ENCODE measurements around the gene CCDC171.

CCDC171 gene

DNA sequence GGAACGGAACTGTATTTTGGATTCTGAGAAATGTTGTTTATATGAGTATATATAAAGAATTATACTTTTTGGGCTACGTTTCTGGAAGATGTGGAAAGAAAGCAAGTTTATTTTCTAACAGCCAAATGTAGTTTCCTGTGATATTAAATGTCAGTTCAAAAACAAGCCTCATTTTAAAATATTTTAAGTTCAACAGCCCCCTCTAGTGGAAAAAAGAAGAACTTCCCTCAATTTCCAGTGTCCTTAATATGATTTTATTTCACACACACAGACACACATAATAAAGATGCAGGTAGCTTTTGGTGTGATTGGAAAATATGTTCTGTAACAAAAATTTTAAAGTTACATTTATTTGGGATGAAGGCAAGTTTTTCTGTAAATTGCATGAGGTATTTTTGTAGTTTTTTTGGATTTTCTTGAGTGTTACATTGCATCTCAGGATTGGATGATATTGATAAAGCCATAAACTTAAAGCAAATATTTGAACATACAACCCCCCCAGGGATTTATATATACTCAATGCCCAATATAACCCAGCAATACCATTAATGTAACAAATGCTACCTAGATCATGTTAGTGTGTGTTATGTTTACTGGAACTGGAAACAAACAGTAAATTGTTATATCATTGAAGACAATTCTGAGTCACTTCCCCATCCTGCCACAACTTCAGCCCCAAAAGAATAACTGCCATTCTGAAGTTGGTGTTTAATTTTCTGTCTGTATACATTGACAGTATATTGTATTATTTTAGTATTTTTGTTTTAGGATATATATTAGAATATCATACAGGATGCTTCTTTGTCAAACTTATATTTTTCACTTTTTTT is 54.0 kb downstream of the CCDC171 start:
- no peak for DNase-seq (ENCODE audit: extremely low read depth, low read depth)

DNA sequence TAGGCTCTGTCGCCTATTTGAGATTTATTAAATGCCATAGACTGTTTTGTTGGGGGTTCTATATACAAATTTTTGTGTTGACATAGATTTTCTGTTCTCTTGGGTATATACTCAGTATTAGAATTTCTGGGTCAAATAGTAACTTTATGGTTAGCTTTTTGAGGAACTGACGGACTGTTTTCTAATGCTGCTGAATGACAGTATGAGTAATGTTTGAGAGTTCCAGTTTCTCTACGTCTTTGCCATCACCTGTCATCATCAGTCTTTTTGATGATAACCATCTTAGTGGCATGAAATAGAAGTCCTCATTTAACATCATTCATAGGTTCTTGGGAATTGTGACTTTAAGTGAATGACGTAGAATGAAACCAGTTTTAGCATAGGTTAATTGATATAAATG is 60.1 kb downstream of the CCDC171 start:
- DNase-seq (ENCODE audit: extremely low read depth, low read depth), result no peak
- TF ChIP-seq, protein P1, sequence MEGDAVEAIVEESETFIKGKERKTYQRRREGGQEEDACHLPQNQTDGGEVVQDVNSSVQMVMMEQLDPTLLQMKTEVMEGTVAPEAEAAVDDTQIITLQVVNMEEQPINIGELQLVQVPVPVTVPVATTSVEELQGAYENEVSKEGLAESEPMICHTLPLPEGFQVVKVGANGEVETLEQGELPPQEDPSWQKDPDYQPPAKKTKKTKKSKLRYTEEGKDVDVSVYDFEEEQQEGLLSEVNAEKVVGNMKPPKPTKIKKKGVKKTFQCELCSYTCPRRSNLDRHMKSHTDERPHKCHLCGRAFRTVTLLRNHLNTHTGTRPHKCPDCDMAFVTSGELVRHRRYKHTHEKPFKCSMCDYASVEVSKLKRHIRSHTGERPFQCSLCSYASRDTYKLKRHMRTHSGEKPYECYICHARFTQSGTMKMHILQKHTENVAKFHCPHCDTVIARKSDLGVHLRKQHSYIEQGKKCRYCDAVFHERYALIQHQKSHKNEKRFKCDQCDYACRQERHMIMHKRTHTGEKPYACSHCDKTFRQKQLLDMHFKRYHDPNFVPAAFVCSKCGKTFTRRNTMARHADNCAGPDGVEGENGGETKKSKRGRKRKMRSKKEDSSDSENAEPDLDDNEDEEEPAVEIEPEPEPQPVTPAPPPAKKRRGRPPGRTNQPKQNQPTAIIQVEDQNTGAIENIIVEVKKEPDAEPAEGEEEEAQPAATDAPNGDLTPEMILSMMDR (IDR thresholded peaks at IDR 0.05; ENCODE audit: low read depth, low read length), result no peak

More for the DNA sequence above, 54.0 kb downstream of the CCDC171 start:
- TF ChIP-seq, protein P1 (IDR thresholded peaks at IDR 0.05; ENCODE audit: low read depth, low read length), result peak; percentile 43

DNA sequence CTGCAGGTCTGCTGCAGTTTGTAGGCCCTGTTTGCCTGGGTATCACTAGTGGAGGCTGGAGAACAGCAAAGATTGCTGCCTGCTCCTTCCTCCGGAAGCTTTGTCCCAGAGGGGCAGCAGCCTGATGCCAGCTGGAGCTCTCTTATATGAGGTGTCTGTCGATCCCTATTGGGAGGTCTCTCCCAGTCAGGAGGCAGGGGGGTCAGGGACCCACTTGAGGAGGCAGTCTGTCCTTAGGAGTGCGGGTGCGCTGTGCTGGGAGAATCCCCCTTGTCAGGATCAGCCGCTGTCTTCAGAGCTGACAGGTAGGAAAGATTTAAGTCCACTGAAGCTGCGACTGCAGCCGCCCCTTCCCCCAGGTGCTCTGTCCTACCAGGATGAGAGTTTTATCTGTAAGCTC is 64.9 kb downstream of the CCDC171 start:
- no peak for DNase-seq (ENCODE audit: extremely low read depth, low read depth)
- TF ChIP-seq, protein P1 (IDR thresholded peaks at IDR 0.05; ENCODE audit: low read depth, low read length), result no peak

DNA sequence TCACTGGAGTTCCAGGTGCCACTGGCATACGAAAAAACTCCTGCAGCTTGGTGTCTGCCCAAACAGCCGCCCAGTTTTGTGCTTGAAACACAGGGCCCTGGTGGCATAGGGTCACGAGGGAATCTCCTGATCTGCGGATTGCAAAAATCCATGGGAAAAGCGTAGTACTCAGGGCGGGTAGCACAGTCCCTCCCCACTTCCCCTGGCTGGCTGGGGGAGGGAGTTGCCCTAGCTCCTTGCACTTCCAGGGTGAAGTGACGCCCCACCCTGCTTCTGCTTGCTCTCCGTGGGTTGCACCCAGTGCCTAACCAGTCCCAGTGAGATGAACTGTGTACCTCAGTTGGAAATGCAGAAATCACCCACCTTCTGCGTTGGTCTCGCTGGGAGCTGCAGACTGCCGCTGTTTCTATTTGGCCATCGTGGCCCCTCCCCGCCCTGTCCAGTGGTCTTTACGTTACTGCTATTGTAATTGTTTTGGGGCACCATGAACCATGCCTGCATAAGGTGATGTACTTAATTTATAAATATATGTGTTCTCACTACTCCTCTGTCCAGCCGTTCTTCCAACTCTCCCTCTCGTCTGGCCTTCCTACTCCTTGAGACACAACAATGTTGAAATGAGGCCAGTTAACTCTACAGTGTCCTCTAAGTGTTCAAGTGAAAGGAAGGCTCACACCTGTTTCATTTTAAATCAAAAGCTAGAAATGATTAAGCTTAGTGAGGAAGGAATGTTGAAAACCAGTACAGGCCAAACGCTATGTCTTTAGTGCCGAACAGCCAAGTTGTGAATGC is 65.9 kb downstream of the CCDC171 start:
- TF ChIP-seq, protein P1 (IDR thresholded peaks at IDR 0.05; ENCODE audit: low read depth, low read length), result no peak

DNA sequence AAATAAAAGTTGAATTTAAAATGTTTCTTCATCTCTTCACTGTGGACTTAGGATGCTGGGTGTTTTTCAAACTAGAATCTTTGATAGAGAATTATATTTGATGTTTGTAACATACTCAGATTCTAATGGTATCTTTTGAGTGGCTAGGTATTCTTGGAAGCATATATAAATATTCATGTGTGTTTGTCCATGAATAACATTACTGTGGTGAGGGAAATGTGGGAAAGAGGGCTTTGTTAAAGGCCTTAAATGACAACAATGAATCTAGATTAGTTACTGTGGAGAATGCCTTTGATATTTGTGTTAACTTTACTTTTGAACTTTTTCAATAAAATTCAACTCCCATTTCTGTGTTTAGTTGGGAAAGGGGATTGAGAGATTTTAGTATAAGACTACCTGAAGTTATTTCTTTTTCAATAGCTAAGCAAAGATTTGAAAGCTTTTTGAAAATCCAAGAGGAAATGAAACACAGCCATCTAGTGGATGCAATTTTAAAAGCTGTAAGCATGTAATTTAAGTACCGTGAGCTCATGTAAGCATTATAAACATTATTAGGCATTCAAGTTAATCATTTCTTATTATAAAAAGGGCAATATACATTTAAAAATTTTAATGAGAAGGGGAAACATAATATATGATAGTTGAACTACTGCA is 69.6 kb downstream of the CCDC171 start:
- DNase-seq (ENCODE audit: extremely low read depth, low read depth), result no peak
- TF ChIP-seq, protein P1 (IDR thresholded peaks at IDR 0.05; ENCODE audit: low read depth, low read length), result peak; percentile 46

More for the DNA sequence above, 65.9 kb downstream of the CCDC171 start:
- DNase-seq (ENCODE audit: extremely low read depth, low read depth), result no peak

DNA sequence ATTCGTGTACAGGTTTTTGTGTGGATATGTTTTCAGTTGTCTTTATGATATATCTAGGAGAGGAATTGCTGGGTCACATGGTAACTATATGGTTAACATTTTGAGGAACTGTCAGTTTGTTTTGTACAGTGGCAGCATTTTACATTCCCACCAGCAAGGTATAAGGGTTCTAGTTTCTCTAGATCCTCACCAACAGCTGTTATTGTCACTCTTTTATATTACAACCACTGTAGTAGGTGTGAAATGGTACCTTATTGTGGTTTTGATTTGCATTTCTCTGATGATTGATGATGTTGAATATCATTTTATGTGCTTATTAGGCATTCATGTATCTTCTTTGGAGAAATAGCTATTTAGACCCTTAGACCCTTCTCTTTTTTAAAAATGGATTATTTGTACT is 82.9 kb downstream of the CCDC171 start:
- TF ChIP-seq, protein P1 (IDR thresholded peaks at IDR 0.05; ENCODE audit: low read depth, low read length), result no peak
- no peak for DNase-seq (ENCODE audit: extremely low read depth, low read depth)
